ENCODE data around the gene MYO1H.

DNA sequence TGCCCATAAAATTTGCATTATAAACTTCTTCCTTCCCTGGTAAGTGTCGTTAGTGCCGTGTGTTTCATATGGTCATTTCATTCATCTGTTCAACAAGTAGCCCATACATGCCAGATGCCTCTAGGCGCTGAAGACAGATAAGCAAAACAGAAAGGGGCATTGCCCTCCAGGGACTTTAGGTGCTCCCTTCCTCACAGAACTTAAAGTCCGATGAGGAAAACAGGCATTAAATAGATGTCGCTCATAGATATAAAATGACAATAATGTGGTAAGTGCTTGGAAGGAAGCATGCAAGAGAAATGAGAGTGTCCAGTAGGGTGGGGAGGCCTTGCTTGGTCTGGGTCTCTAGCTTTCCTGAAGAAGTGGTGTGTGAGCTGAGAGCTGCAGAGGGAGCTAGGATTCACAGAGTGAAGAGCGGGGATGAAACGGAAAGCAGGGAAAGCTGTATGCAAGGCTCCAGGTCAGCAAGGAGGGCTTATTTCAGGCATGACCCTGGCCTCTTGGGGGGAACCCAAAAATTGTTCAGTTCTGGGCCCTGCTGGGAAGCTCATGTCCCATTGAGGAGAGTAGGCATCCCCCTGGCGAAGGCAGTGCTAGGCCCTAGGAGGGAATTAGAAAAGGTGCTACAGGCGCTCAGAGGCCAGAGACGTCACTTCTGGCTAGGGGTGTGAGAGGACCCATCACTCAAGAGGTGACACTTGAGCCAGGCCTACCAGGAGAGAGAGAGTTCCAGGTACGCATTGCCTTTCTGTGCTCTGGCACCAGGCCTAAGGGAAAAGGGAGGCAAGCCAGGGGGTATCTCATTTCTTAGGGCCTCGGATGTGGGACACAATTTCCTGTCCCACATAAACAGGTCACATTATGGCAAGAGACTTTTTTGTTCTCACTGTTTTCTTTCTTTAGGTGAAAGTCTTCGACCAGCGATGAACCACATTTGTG lies 141.6 kb downstream of the MYO1H start:
- TF ChIP-seq EZH2 (conservative IDR thresholded peaks at IDR 0.05; ENCODE audit: low read depth, low read length) (no peak), ZNF274 (CRISPR knock-in tag; IDR thresholded peaks at IDR 0.05) (no peak)
- TF ChIP-seq, protein P1, sequence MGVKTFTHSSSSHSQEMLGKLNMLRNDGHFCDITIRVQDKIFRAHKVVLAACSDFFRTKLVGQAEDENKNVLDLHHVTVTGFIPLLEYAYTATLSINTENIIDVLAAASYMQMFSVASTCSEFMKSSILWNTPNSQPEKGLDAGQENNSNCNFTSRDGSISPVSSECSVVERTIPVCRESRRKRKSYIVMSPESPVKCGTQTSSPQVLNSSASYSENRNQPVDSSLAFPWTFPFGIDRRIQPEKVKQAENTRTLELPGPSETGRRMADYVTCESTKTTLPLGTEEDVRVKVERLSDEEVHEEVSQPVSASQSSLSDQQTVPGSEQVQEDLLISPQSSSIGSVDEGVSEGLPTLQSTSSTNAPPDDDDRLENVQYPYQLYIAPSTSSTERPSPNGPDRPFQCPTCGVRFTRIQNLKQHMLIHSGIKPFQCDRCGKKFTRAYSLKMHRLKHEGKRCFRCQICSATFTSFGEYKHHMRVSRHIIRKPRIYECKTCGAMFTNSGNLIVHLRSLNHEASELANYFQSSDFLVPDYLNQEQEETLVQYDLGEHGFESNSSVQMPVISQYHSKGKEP (CRISPR knock-in tag; IDR thresholded peaks at IDR 0.05) = no peak
- TF ChIP-seq, protein P2, sequence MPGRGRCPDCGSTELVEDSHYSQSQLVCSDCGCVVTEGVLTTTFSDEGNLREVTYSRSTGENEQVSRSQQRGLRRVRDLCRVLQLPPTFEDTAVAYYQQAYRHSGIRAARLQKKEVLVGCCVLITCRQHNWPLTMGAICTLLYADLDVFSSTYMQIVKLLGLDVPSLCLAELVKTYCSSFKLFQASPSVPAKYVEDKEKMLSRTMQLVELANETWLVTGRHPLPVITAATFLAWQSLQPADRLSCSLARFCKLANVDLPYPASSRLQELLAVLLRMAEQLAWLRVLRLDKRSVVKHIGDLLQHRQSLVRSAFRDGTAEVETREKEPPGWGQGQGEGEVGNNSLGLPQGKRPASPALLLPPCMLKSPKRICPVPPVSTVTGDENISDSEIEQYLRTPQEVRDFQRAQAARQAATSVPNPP (CRISPR knock-in tag; IDR thresholded peaks at IDR 0.05) = no peak
- TF ChIP-seq, protein P3, sequence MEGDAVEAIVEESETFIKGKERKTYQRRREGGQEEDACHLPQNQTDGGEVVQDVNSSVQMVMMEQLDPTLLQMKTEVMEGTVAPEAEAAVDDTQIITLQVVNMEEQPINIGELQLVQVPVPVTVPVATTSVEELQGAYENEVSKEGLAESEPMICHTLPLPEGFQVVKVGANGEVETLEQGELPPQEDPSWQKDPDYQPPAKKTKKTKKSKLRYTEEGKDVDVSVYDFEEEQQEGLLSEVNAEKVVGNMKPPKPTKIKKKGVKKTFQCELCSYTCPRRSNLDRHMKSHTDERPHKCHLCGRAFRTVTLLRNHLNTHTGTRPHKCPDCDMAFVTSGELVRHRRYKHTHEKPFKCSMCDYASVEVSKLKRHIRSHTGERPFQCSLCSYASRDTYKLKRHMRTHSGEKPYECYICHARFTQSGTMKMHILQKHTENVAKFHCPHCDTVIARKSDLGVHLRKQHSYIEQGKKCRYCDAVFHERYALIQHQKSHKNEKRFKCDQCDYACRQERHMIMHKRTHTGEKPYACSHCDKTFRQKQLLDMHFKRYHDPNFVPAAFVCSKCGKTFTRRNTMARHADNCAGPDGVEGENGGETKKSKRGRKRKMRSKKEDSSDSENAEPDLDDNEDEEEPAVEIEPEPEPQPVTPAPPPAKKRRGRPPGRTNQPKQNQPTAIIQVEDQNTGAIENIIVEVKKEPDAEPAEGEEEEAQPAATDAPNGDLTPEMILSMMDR (CRISPR knock-in tag; IDR thresholded peaks at IDR 0.05) = no peak

Measured in HepG2 (cell line).